Measurements from ENCODE around the gene MUC15.

DNA sequence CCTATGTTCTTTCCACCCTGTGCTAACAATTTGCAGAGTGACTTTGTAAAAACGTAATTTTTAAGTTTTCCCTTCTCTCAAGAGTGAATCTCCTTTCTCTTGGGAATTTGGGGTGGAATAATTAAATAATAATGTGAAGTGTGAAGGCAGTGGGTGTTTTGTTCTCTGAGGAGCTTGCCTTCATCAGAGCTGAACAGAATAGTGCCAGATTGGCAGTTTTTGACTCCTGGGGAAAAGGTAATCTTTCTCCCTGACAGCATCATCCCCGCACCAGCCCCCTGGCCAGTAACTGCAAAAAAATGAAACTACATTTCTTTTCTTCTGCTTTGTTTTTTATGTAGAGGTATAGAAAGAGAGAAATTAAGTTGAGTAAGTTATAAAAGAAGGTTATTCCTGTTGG, 59.9 kb downstream of the MUC15 start:
- no peak for TF ChIP-seq EZH2 (IDR thresholded peaks at IDR 0.05; ENCODE audit: borderline replicate concordance, low read length)
- TF ChIP-seq, protein P1, sequence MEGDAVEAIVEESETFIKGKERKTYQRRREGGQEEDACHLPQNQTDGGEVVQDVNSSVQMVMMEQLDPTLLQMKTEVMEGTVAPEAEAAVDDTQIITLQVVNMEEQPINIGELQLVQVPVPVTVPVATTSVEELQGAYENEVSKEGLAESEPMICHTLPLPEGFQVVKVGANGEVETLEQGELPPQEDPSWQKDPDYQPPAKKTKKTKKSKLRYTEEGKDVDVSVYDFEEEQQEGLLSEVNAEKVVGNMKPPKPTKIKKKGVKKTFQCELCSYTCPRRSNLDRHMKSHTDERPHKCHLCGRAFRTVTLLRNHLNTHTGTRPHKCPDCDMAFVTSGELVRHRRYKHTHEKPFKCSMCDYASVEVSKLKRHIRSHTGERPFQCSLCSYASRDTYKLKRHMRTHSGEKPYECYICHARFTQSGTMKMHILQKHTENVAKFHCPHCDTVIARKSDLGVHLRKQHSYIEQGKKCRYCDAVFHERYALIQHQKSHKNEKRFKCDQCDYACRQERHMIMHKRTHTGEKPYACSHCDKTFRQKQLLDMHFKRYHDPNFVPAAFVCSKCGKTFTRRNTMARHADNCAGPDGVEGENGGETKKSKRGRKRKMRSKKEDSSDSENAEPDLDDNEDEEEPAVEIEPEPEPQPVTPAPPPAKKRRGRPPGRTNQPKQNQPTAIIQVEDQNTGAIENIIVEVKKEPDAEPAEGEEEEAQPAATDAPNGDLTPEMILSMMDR (IDR thresholded peaks at IDR 0.05; ENCODE audit: low read length) = no peak
